Measurements from ENCODE around the gene RAG1.

Gene RAG1

GRCh38 chr11:36601155-36601554 is 33.3 kb downstream of the RAG1 start:
- no peak for DNase-seq (ENCODE audit: low spot score)
- Histone ChIP-seq H3K27ac (no peak overlapping the region), H3K4me3 (no peak overlapping the region)
- TF ChIP-seq CTCF (IDR thresholded peaks at IDR 0.05) = no peak

GRCh38 chr11:36602135-36602534 is 34.3 kb downstream of the RAG1 start:
- H3K27ac ChIP-seq = no peak overlapping the region
- no peak overlapping the region for H3K4me3 ChIP-seq
- no peak for TF ChIP-seq CTCF (IDR thresholded peaks at IDR 0.05)
- DNase-seq (ENCODE audit: low spot score) = no peak

GRCh38 chr11:36605221-36606216 is 37.7 kb downstream of the RAG1 start:
- no peak for DNase-seq (ENCODE audit: low spot score)
- no peak overlapping the region for H3K4me3 ChIP-seq
- TF ChIP-seq CTCF (IDR thresholded peaks at IDR 0.05) = no peak
- H3K27ac ChIP-seq = no peak overlapping the region

GRCh38 chr11:36608491-36609199 is 40.8 kb downstream of the RAG1 start:
- TF ChIP-seq CTCF (IDR thresholded peaks at IDR 0.05) = no peak
- H3K4me3 ChIP-seq = no peak overlapping the region
- H3K27ac ChIP-seq = no peak overlapping the region

GRCh38 chr11:36609383-36609782 is 41.6 kb downstream of the RAG1 start:
- H3K4me3 ChIP-seq = no peak overlapping the region
- TF ChIP-seq CTCF (IDR thresholded peaks at IDR 0.05) = no peak
- no peak overlapping the region for H3K27ac ChIP-seq
- no peak for DNase-seq (ENCODE audit: low spot score)

More at GRCh38 chr11:36608491-36609199, 40.8 kb downstream of the RAG1 start:
- DNase-seq (ENCODE audit: low spot score) = no peak

- no peak overlapping the region for H3K4me3 ChIP-seq
- TF ChIP-seq CTCF (IDR thresholded peaks at IDR 0.05) = no peak
- no peak for DNase-seq (ENCODE audit: low spot score)
- no peak overlapping the region for H3K27ac ChIP-seq
Observed at GRCh38 chr11:36615826-36616225, 48.0 kb downstream of the RAG1 start.

Data from coronary artery (tissue), 2 donors.